SK-N-SH (cell line): ENCODE results near the gene AFAP1. TPM values are rescaled to one million over a fixed set of nuclear protein-coding genes. Genes with fewer than 3 reads are reported as not detected.

ENCODE experiments used
- CTCF ChIA-PET: fragments of 300-600, 350-600 bp; formaldehyde crosslinking; extraction: SDS; loops from one replicate; lab custom pipeline; 2021; lab: Yijun Ruan, JAX
- POLR2A ChIA-PET: fragments of 350-600 bp; sonication (Branson Sonifier 250); formaldehyde crosslinking; extraction: SDS; loops from one replicate; lab custom pipeline; 2020; ENCODE audit warnings: antibody characterized with exemption, inconsistent platforms; lab: Yijun Ruan, JAX
- DNase-seq: peaks from one replicate; pipeline ENCODE4 v3.0.0; 2012
- H2AFZ ChIP-seq: fragments of 200-600 bp; sonication (generic); 2 replicates; pipeline ENCODE4 v1.8.1; 2016; ENCODE audit warnings: antibody characterized with exemption, mild to moderate bottlenecking, low read depth
- H3F3A ChIP-seq: fragments of 200-600 bp; sonication (generic); replicated peaks from 2 replicates; pipeline ENCODE3; 2016; ENCODE audit warnings: antibody characterized with exemption, mild to moderate bottlenecking; ENCODE audit not compliant: insufficient read depth
- H3K27ac ChIP-seq, 2 experiments: fragments of 200-500 bp in 1 of 2; fragments of 200-600 bp in 1 of 2; sonication (Bioruptor generic) in 1 of 2; sonication (generic), shearing (Covaris generic) in 1 of 2; 2 replicates each; pipeline versions ENCODE4 v1.5.1 to v1.6.1; 2014 to 2016; ENCODE audit warnings: low read depth in 2 of 2, inconsistent platforms in 1 of 2, low read length in 1 of 2, mild to moderate bottlenecking in 1 of 2, mixed read lengths in 1 of 2
- H3K27me3 ChIP-seq: fragments of 200-600 bp; sonication (generic), shearing (Covaris generic); 2 replicates; pipeline ENCODE4 v1.6.1; 2016; ENCODE audit warnings: mixed run types; ENCODE audit not compliant: insufficient read depth
- H3K36me3 ChIP-seq, 2 experiments: fragments of 200-500 bp in 1 of 2; fragments of 200-600 bp in 1 of 2; sonication (Bioruptor generic) in 1 of 2; sonication (generic) in 1 of 2; replicated peaks in 1 of 2; 2 replicates each; pipeline versions ENCODE3 to v1.5.1; 2014 to 2016; ENCODE audit warnings: low read length in 1 of 2, mild to moderate bottlenecking in 1 of 2; ENCODE audit not compliant: insufficient read depth in 2 of 2, control insufficient read depth in 1 of 2
- H3K4me1 ChIP-seq, 2 experiments: fragments of 200-500 bp in 1 of 2; fragments of 200-600 bp in 1 of 2; sonication (Bioruptor generic) in 1 of 2; sonication (generic), shearing (Covaris generic) in 1 of 2; 2 replicates each; pipeline versions ENCODE4 v1.5.1 to v1.6.1; 2014 to 2016; ENCODE audit warnings: low read depth in 1 of 2, low read length in 1 of 2, mixed run types in 1 of 2; ENCODE audit not compliant: insufficient read depth in 2 of 2, control insufficient read depth in 1 of 2
- H3K4me2 ChIP-seq: fragments of 200-600 bp; sonication (generic), shearing (Covaris generic); 2 replicates; pipeline ENCODE4 v1.6.1; 2017; ENCODE audit warnings: mixed run types
- H3K4me3 ChIP-seq, 2 experiments: fragments of 200-500 bp in 1 of 2; fragments of 200-600 bp in 1 of 2; sonication (Bioruptor generic) in 1 of 2; sonication (generic), shearing (Covaris generic) in 1 of 2; 2 replicates each; pipeline versions ENCODE4 v1.5.1 to v1.8.1; 2014 to 2016; ENCODE audit warnings: low read depth in 2 of 2, inconsistent platforms in 1 of 2, low read length in 1 of 2, mild to moderate bottlenecking in 1 of 2, mixed read lengths in 1 of 2, moderate library complexity in 1 of 2
- H3K79me2 ChIP-seq: fragments of 200-600 bp; sonication (generic); 2 replicates; pipeline ENCODE4 v1.8.1; 2017; ENCODE audit warnings: mild to moderate bottlenecking; ENCODE audit not compliant: insufficient read depth
- H3K9ac ChIP-seq: fragments of 200-600 bp; sonication (generic); 2 replicates; pipeline ENCODE4 v1.6.1; 2017; ENCODE audit warnings: mixed run types
- H3K9me2 ChIP-seq: fragments of 200-600 bp; sonication (generic); 2 replicates; pipeline ENCODE4 v1.6.1; 2017; ENCODE audit warnings: mixed run types
- H3K9me3 ChIP-seq: fragments of 200-600 bp; sonication (generic); 2 replicates; pipeline ENCODE4 v1.6.1; 2017; ENCODE audit warnings: mixed run types, mild to moderate bottlenecking, moderate library complexity
- H4K20me1 ChIP-seq: fragments of 200-600 bp; sonication (generic); 2 replicates; pipeline ENCODE4 v1.6.1; 2017; ENCODE audit warnings: mild to moderate bottlenecking, mixed run types; ENCODE audit not compliant: insufficient read depth
- CHD2 ChIP-seq: fragments of 150-350 bp; IDR thresholded peaks from 2 replicates; pipeline ENCODE4 v1.6.1; 2018; ENCODE audit warnings: low read length; ENCODE audit not compliant: partially characterized antibody
- EP300 ChIP-seq, 2 experiments: IDR thresholded peaks; 2 replicates each; pipeline versions ENCODE4 v1.4.0 to v1.6.1; 2012; ENCODE audit warnings: borderline replicate concordance in 1 of 2, low read depth in 1 of 2, low read length in 1 of 2
- EZH2phosphoT487 ChIP-seq: fragments of 200-600 bp; sonication (generic); IDR thresholded peaks from 2 replicates; pipeline ENCODE4 v1.6.1; 2017; ENCODE audit warnings: low read depth, mixed run types, mild to moderate bottlenecking, antibody characterized with exemption, moderate library complexity, borderline replicate concordance
- MXI1 ChIP-seq: IDR thresholded peaks from 2 replicates; pipeline ENCODE4 v1.6.1; 2012; ENCODE audit warnings: mild to moderate bottlenecking, low read depth, low read length, improper control_type of control experiment
- NFIC ChIP-seq: IDR thresholded peaks from 2 replicates; pipeline ENCODE4 v1.4.0; 2012; ENCODE audit warnings: borderline replicate concordance
- SIN3A ChIP-seq: IDR thresholded peaks from 2 replicates; pipeline ENCODE4 v1.6.1; 2012; ENCODE audit warnings: low read depth, mild to moderate bottlenecking, low read length, moderate library complexity, borderline replicate concordance
- TEAD4 ChIP-seq: IDR thresholded peaks from 2 replicates; pipeline ENCODE4 v1.4.0; 2012; ENCODE audit warnings: mild to moderate bottlenecking, borderline replicate concordance; ENCODE audit not compliant: insufficient read depth
- WGBS: methylation state at CpG from one replicate; pipeline ENCODE4 v1.1.6; 2017; ENCODE audit warnings: low lambda C conversion rate; 5-methylcytosine and 5-hydroxymethylcytosine counted together
- polyA plus RNA-seq, 3 experiments: library from polyadenylated mRNA; depleted of rRNA; stranded (reverse); fragments of >200 nt; gene quantifications; 2 replicates each; pipeline ENCODE4 v1.2.3, GENCODE V29; 2012
- TF ChIP-seq, protein P1 (sequence below): IDR thresholded peaks from 2 replicates; pipeline ENCODE4 v1.6.1; 2012; ENCODE audit warnings: mild to moderate bottlenecking, low read depth, low read length, moderate library complexity
- TF ChIP-seq, protein P2 (sequence below): IDR thresholded peaks from 2 replicates; pipeline ENCODE4 v1.4.0; 2012; ENCODE audit warnings: low read depth, borderline replicate concordance
- TF ChIP-seq, protein P3 (sequence below): fragments of 150-350 bp; IDR thresholded peaks from 2 replicates; pipeline ENCODE4 v1.6.1; 2017; ENCODE audit warnings: antibody characterized with exemption, low read length, low read depth, borderline replicate concordance
- TF ChIP-seq, protein P4 (sequence below): fragments of 200-600 bp; sonication (generic); IDR thresholded peaks from 2 replicates; pipeline ENCODE4 v1.6.1; 2017; ENCODE audit warnings: antibody characterized with exemption, mild to moderate bottlenecking, moderate library complexity

AFAP1 gene
- polyA plus RNA-seq, 1 of the 3 experiments (the other 2 are of a cell fraction) = 67.9 TPM

DNA sequence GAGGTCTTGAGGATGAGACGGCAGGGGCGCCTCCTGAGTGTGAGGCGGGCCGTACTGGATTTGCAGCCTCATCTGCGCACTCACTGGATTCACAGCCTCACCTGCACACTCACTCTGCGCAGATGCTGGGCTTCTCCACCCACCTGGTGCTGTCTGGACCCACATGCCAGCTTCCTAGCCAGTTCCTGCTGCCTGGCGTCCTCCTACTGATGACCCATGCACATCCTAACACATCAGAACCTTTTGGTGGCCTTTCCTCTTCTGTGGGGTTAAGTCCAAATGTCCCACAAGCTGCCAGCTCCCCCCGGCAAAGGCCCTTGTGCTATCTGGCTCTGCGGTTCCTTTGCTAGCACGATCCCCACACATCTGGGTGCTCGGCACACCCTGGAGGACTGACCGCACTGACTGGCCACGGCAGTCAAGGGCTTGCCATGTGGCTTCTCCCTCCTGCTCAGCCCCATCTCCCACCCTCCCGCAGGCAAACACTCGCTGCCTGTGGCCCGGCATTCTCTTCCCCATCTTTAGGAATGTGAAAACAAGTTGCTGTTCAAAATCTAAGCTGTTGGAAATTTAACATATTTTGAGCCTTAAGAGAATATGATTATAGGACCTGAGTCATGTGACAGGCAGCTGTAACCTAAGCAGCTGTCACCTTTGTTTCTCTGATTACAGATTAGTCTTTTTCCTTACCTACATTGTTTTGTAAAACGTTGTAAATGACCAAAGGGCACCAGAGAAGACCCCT, 39.4 kb upstream of the AFAP1 start:
- H2AFZ ChIP-seq = no peak overlapping the region
- no peak overlapping the region for H3K27ac ChIP-seq
- no peak overlapping the region for H3K4me2 ChIP-seq
- no peak for DNase-seq
- no peaks in the 10 kb centered on the region for H3K9me2 ChIP-seq
- H3K36me3 ChIP-seq = no peaks in the 10 kb centered on the region
- H4K20me1 ChIP-seq = no peaks in the 10 kb centered on the region
- no peak overlapping the region for H3K4me3 ChIP-seq
- no peaks in the 10 kb centered on the region for H3K9me3 ChIP-seq
- ChIA-PET POLR2A (no interaction called here), CTCF (interaction anchor here (0.9 to 2.7 kb wide), 6 partner anchors 9 to 217 kb away, joined by 3 to 17 read pairs (median 6); no protein-coding TSS in a partner anchor)
- 89% methylated on average over 15 of the region's 17 CpGs for WGBS
- no peaks in the 10 kb centered on the region for H3K27me3 ChIP-seq
- no peaks in the 10 kb centered on the region for H3K79me2 ChIP-seq
- peaks cover 4% of the 10 kb centered on the region for H3F3A ChIP-seq
- no peak overlapping the region for H3K9ac ChIP-seq
- TF ChIP-seq EP300 (IDR thresholded peaks at IDR 0.05; ENCODE audit: borderline replicate concordance in 1 of 2, low read depth in 1 of 2, low read length in 1 of 2) = no peak
- TF ChIP-seq, protein P1, sequence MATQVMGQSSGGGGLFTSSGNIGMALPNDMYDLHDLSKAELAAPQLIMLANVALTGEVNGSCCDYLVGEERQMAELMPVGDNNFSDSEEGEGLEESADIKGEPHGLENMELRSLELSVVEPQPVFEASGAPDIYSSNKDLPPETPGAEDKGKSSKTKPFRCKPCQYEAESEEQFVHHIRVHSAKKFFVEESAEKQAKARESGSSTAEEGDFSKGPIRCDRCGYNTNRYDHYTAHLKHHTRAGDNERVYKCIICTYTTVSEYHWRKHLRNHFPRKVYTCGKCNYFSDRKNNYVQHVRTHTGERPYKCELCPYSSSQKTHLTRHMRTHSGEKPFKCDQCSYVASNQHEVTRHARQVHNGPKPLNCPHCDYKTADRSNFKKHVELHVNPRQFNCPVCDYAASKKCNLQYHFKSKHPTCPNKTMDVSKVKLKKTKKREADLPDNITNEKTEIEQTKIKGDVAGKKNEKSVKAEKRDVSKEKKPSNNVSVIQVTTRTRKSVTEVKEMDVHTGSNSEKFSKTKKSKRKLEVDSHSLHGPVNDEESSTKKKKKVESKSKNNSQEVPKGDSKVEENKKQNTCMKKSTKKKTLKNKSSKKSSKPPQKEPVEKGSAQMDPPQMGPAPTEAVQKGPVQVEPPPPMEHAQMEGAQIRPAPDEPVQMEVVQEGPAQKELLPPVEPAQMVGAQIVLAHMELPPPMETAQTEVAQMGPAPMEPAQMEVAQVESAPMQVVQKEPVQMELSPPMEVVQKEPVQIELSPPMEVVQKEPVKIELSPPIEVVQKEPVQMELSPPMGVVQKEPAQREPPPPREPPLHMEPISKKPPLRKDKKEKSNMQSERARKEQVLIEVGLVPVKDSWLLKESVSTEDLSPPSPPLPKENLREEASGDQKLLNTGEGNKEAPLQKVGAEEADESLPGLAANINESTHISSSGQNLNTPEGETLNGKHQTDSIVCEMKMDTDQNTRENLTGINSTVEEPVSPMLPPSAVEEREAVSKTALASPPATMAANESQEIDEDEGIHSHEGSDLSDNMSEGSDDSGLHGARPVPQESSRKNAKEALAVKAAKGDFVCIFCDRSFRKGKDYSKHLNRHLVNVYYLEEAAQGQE = no peak
- TF ChIP-seq, protein P2, sequence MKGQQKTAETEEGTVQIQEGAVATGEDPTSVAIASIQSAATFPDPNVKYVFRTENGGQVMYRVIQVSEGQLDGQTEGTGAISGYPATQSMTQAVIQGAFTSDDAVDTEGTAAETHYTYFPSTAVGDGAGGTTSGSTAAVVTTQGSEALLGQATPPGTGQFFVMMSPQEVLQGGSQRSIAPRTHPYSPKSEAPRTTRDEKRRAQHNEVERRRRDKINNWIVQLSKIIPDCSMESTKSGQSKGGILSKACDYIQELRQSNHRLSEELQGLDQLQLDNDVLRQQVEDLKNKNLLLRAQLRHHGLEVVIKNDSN = peak; percentile 24; the same call in 1 of the 2 replicates
- no peak for TF ChIP-seq CHD2
- no peak for TF ChIP-seq NFIC
- H3K4me1 ChIP-seq = peaks cover 0 to 11% of the 10 kb centered on the region in 2 experiments; a peak in 2 of 4 replicates

DNA sequence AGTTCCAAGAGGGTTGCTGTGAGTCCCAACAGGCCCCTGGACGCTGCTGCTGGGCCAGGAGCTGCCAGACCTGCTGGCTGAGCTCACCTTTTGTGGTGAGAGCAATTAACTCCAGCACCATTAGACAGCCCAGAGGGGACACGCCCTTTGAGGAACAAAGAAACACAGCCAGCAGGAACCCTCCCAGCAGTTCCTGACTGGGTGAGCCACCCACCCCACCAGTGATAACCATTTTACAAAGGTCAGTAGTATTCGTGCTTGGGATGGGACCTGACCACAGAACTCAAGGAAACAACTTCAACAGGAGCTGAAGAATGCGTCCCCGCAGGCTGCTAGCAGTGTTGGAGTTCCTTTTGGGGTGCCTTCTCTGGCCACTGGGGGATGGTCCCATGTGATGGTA, 38.8 kb upstream of the AFAP1 start:
- DNase-seq = no peak
- no peak overlapping the region for H3K27ac ChIP-seq
- ChIA-PET POLR2A (no interaction called here), CTCF (interaction anchor here (1.6 to 2.7 kb wide), 4 partner anchors 10 to 216 kb away, joined by 6 to 17 read pairs (median 7); no protein-coding TSS in a partner anchor)
- H2AFZ ChIP-seq = no peak overlapping the region
- TF ChIP-seq, protein P3, sequence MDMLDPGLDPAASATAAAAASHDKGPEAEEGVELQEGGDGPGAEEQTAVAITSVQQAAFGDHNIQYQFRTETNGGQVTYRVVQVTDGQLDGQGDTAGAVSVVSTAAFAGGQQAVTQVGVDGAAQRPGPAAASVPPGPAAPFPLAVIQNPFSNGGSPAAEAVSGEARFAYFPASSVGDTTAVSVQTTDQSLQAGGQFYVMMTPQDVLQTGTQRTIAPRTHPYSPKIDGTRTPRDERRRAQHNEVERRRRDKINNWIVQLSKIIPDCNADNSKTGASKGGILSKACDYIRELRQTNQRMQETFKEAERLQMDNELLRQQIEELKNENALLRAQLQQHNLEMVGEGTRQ = no peak
- TF ChIP-seq, protein P1 = no peak
- TF ChIP-seq, protein P4, sequence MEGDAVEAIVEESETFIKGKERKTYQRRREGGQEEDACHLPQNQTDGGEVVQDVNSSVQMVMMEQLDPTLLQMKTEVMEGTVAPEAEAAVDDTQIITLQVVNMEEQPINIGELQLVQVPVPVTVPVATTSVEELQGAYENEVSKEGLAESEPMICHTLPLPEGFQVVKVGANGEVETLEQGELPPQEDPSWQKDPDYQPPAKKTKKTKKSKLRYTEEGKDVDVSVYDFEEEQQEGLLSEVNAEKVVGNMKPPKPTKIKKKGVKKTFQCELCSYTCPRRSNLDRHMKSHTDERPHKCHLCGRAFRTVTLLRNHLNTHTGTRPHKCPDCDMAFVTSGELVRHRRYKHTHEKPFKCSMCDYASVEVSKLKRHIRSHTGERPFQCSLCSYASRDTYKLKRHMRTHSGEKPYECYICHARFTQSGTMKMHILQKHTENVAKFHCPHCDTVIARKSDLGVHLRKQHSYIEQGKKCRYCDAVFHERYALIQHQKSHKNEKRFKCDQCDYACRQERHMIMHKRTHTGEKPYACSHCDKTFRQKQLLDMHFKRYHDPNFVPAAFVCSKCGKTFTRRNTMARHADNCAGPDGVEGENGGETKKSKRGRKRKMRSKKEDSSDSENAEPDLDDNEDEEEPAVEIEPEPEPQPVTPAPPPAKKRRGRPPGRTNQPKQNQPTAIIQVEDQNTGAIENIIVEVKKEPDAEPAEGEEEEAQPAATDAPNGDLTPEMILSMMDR = no peak
- TF ChIP-seq MXI1 (no peak), EZH2phosphoT487 (no peak), NFIC (no peak), TEAD4 (no peak), SIN3A (no peak)
- H3K4me1 ChIP-seq = peaks cover 0 to 11% of the 10 kb centered on the region in 2 experiments; a peak in 2 of 4 replicates
- no peaks in the 10 kb centered on the region for H3K79me2 ChIP-seq
- peaks cover 4% of the 10 kb centered on the region for H3F3A ChIP-seq
- no peaks in the 10 kb centered on the region for H3K27me3 ChIP-seq
- H3K9ac ChIP-seq = no peak overlapping the region
- no peaks in the 10 kb centered on the region for H4K20me1 ChIP-seq
- no peaks in the 10 kb centered on the region for H3K36me3 ChIP-seq
- H3K4me3 ChIP-seq = no peak overlapping the region
- WGBS = 93% methylated on average over 4 of the region's 5 CpGs
- H3K4me2 ChIP-seq = no peak overlapping the region
- no peaks in the 10 kb centered on the region for H3K9me2 ChIP-seq
- no peaks in the 10 kb centered on the region for H3K9me3 ChIP-seq
